Sigmoid colon (tissue), 7 donors: ENCODE measurements around the gene STK24. TPM values are rescaled to one million over a fixed set of nuclear protein-coding genes. Genes with fewer than 3 reads are reported as not detected.

Experiments used
- DNase-seq: peaks from one replicate; pipeline ENCODE4 v3.0.0-alpha.2; 2019
- H3K27ac ChIP-seq, 4 donors: fragments of 200-600 bp; sonication (generic); one replicate each; pipeline ENCODE4 v1.5.1; 2016 to 2019; ENCODE audit warnings: mild to moderate bottlenecking in 1 of 4
- H3K27me3 ChIP-seq, 3 donors: fragments of 200-600 bp; sonication (generic); one replicate each; pipeline ENCODE4 v1.5.1; 2019; ENCODE audit warnings: mild to moderate bottlenecking in 1 of 3
- H3K36me3 ChIP-seq, 4 donors: fragments of 200-600 bp; sonication (generic); one replicate each; pipeline ENCODE4 v1.5.1; 2016 to 2019
- H3K4me1 ChIP-seq, 4 donors: fragments of 200-600 bp; sonication (generic); one replicate each; pipeline ENCODE4 v1.5.1; 2017 to 2019
- H3K4me3 ChIP-seq, 4 donors: fragments of 200-600 bp; sonication (generic); one replicate each; pipeline ENCODE4 v1.5.1; 2017 to 2019; ENCODE audit warnings: mild to moderate bottlenecking in 2 of 4, moderate library complexity in 1 of 4
- H3K9me3 ChIP-seq, 4 donors: fragments of 200-600 bp in 3 of 4; sonication (generic) in 3 of 4; one replicate each; pipeline versions ENCODE4 v1.5.1 to v1.6.1; 2013 to 2019
- CTCF ChIP-seq, 4 experiments: fragments of 450-650 bp in 3 of 4; fragments of 200-600 bp in 1 of 4; IDR thresholded peaks; one replicate each; pipeline ENCODE4 v1.5.1; 2016 to 2019; ENCODE audit warnings: antibody characterized with exemption in 4 of 4, mild to moderate bottlenecking in 3 of 4, moderate library complexity in 2 of 4
- EP300 ChIP-seq, 4 donors: sonication (generic); formaldehyde crosslinking; IDR thresholded peaks; one replicate each; pipeline ENCODE4 v1.6.1; 2017; ENCODE audit warnings: antibody characterized with exemption in 4 of 4
- POLR2A ChIP-seq, 2 donors: fragments of 450-650 bp; IDR thresholded peaks; one replicate each; pipeline ENCODE4 v1.6.1; 2016; ENCODE audit warnings: antibody characterized with exemption in 2 of 2, mild to moderate bottlenecking in 2 of 2, moderate library complexity in 2 of 2
- POLR2AphosphoS5 ChIP-seq, 4 donors: sonication (generic); formaldehyde crosslinking; IDR thresholded peaks; one replicate each; pipeline ENCODE4 v1.6.1; 2017; ENCODE audit warnings: antibody characterized with exemption in 4 of 4
- WGBS, 2 donors: extraction: QIAGEN DNeasy Blood & Tissue Kit; methylation state at CpG; one replicate each; pipeline ENCODE4 v1.1.7; 2013; 5-methylcytosine and 5-hydroxymethylcytosine counted together
- intact Hi-C: fragments of 100-400 bp; cut with DNase I; formaldehyde crosslinking; loops from one replicate; pipeline ENCODE4 v1.15.1; 2023
- polyA plus RNA-seq, 3 donors: library from polyadenylated mRNA; stranded (reverse); fragments of 200-250 nt; gene quantifications; one replicate each; pipeline ENCODE4 v1.2.3, GENCODE V29; 2013
- total RNA-seq, 4 donors: library from RNA; depleted of rRNA; stranded (reverse); fragments of >200 nt; gene quantifications; one replicate each; pipeline ENCODE4 v1.1.0, GENCODE V29; 2016
- donor health status: healthy with polysubstance abuse.
- donor health status: Bipolar disorder and iron deficiency.
- donor health status: healthy.

The STK24 gene
- total and polyA plus RNA-seq, 7 donors: 59.7 to 200 (median 78.9) TPM

- TF ChIP-seq POLR2A (IDR thresholded peaks at IDR 0.05) (no peak), CTCF (IDR thresholded peaks at IDR 0.05) (no peak), POLR2AphosphoS5 (IDR thresholded peaks at IDR 0.05) (no peak)
- WGBS, 2 donors: 94 to 97% methylated on average over 25 of the region's 25 CpGs
- peaks cover 0 to 56% (median 10%) of the 10 kb centered on the region in 4 donors for H3K36me3 ChIP-seq
- DNase-seq: no peak
- intact Hi-C loops: no loop called here
- H3K9me3 ChIP-seq: no peaks in the 10 kb centered on the region
- peaks cover 0 to 6% (median 3%) of the 10 kb centered on the region in 4 donors for H3K4me1 ChIP-seq
- no peak overlapping the region for H3K4me3 ChIP-seq
- no peak overlapping the region for H3K27ac ChIP-seq
- H3K27me3 ChIP-seq: no peaks in the 10 kb centered on the region
Measured at GRCh38 chr13:98440390-98441055, 136.4 kb downstream of the STK24 start.

- no peak overlapping the region for H3K4me3 ChIP-seq
- no peaks in the 10 kb centered on the region for H3K4me1 ChIP-seq
- H3K27me3 ChIP-seq: no peaks in the 10 kb centered on the region
- no peak for DNase-seq
- 92 to 95% methylated on average over 16 of the region's 16 CpGs for WGBS, 2 donors
- intact Hi-C loops: no loop called here
- H3K9me3 ChIP-seq: no peaks in the 10 kb centered on the region
- TF ChIP-seq POLR2AphosphoS5 (IDR thresholded peaks at IDR 0.05): no peak
- no peak for TF ChIP-seq CTCF (IDR thresholded peaks at IDR 0.05)
- TF ChIP-seq POLR2A (IDR thresholded peaks at IDR 0.05): no peak
- TF ChIP-seq EP300 (IDR thresholded peaks at IDR 0.05): no peak
- H3K36me3 ChIP-seq: peaks cover 0 to 62% (median 10%) of the 10 kb centered on the region in 4 donors
- H3K27ac ChIP-seq: no peak overlapping the region
Measured at GRCh38 chr13:98439896-98440295, 137.0 kb downstream of the STK24 start.

GRCh38 chr13:98439126-98439828, 137.6 kb downstream of the STK24 start:
- Histone ChIP-seq H3K36me3 (peaks cover 0 to 64% (median 10%) of the 10 kb centered on the region in 4 donors), H3K27ac (no peak overlapping the region), H3K4me3 (no peak overlapping the region), H3K4me1 (no peaks in the 10 kb centered on the region), H3K9me3 (no peaks in the 10 kb centered on the region), H3K27me3 (no peaks in the 10 kb centered on the region)
- no peak for DNase-seq
- intact Hi-C loops: no loop called here
- WGBS, 2 donors: 93 to 95% methylated on average over 32 of the region's 32 CpGs
- TF ChIP-seq POLR2AphosphoS5 (IDR thresholded peaks at IDR 0.05): no peak
- TF ChIP-seq EP300 (IDR thresholded peaks at IDR 0.05): no peak
- TF ChIP-seq POLR2A (IDR thresholded peaks at IDR 0.05): no peak
- no peak for TF ChIP-seq CTCF (IDR thresholded peaks at IDR 0.05)

GRCh38 chr13:98438246-98439125, 138.4 kb downstream of the STK24 start:
- 88 to 95% methylated on average over 27 of the region's 27 CpGs for WGBS, 2 donors
- DNase-seq: no peak
- Histone ChIP-seq H3K4me1 (no peaks in the 10 kb centered on the region), H3K27ac (no peak overlapping the region), H3K27me3 (no peaks in the 10 kb centered on the region), H3K9me3 (no peaks in the 10 kb centered on the region), H3K4me3 (no peak overlapping the region), H3K36me3 (peaks cover 0 to 64% (median 10%) of the 10 kb centered on the region in 4 donors)
- no peak for TF ChIP-seq POLR2A (IDR thresholded peaks at IDR 0.05)
- TF ChIP-seq EP300 (IDR thresholded peaks at IDR 0.05): no peak
- TF ChIP-seq CTCF (IDR thresholded peaks at IDR 0.05): no peak
- TF ChIP-seq POLR2AphosphoS5 (IDR thresholded peaks at IDR 0.05): no peak
- intact Hi-C loops: no loop called here
